Ramos (cell line): ENCODE measurements around the gene ALKBH1.
"Not testable (repeated sequence)": the region's sequence is repeated elsewhere in the genome, so short reads cannot be mapped to it uniquely, and the experiment has no call there.

Experiments used
- in situ Hi-C: fragments of 300-500 bp; cut with MboI; formaldehyde crosslinking; loops from one replicate; pipeline ENCODE4 v1.14.3; 2022; ENCODE audit warnings: low sequenced_read_pairs; ENCODE audit not compliant: unreplicated experiment

The ALKBH1 gene

GRCh38 chr14:77635869-77636268 is 72.0 kb downstream of the ALKBH1 start:
- in situ Hi-C loops: not testable (repeated sequence)

- in situ Hi-C loops: not testable (repeated sequence)
These were observed 72.4 kb downstream of the ALKBH1 start for GRCh38 chr14:77635466-77635865.

GRCh38 chr14:77630111-77630510 is 77.7 kb downstream of the ALKBH1 start:
- in situ Hi-C loops: no loop called here

- in situ Hi-C loops: no loop called here
These were observed 82.5 kb downstream of the ALKBH1 start for GRCh38 chr14:77625360-77625759.

- in situ Hi-C loops: no loop called here
These were observed 84.6 kb downstream of the ALKBH1 start for GRCh38 chr14:77623201-77623600.
